ENCODE results near the gene ZNF516. TPM values are rescaled to one million over a fixed set of nuclear protein-coding genes. Genes with fewer than 3 reads are reported as not detected.

Gene ZNF516
- polyA plus RNA-seq, 10 donors, result 31.1 to 52.7 (median 39.9) TPM

GRCh38 chr18:76402026-76402990 is 92.7 kb downstream of the ZNF516 start:
- DNase-seq, result no peak

GRCh38 chr18:76401498-76401897 is 93.5 kb downstream of the ZNF516 start:
- no peak for DNase-seq

DNA sequence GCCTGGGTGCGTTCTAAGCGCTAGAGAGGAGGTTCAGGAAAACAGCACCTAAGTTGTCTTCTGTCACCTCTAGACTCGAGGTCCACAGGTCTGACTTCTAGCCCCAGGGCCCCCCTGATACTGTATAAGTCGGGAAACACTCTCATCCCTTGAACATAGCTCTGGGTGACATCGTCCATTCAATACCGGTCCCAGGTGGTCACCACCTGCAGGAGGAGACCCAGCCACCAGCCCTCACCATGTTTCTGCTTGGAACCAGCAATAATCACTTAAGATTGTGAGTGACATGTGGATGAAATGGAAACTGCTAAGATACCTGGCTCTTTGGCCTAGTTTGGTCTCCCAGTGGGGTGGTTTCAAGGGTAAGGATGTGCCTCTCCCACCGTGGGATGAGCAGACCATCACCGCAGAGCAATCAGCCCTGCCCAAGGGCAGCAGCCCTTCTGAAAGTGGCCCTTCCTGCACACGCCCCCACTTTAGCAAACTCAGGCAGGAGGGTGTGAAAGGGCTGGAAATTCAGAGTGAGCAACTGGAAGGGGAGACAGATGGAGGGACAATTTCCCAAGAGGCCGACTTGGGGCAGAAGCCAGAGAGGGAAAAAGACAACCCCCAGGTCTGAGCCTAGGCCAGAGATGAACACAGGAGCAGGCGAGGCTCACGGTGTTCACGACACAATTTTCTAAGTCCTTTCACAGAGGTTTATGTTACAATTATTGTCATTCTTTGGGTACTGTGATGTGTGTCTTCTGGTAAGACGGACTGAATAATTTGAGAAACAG is 95.2 kb downstream of the ZNF516 start:
- DNase-seq, result no peak

- DNase-seq, result peak; percentile 61 to 88 (median 85)
These were observed 96.0 kb downstream of the ZNF516 start for GRCh38 chr18:76398896-76399612.

DNA sequence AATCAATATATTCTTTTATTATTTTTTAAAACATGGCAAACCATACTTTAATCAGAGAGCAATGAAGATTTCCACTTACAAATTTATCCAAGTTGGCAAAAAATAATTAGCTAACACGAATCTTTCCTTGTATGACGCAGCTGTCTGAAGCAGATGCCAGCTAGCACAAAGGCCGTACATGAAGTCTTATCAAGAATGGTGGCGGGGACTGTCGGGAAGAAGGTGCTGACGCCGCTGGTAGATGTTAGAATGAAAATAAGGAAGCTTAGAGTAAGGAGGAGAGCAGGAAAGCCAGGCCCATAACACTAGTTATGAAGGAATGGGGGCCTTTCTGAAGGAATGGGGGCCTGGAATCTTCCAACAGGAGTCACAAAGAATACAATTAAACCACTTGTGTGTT is 96.7 kb downstream of the ZNF516 start:
- DNase-seq, result no peak

DNA sequence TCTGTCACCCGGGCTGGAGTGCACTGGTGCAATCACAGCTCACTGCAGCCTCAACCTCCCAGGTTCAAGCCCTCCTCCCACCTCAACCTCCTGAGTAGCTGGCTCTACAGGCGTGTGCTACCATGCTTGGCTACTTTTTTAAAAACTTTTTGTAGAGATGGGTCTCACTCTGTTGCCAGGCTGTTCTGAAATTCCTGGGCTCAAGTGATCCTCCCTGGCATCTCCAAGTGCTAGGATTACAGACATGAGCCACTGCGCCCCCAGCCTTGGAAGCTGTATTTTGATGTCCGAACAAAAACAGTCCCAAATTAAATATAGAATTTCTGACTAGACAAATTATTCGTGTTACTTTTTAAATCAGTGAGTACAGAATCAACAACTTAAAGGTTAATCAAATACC is 97.4 kb downstream of the ZNF516 start:
- no peak for DNase-seq

- DNase-seq, result no peak
These were observed 98.2 kb downstream of the ZNF516 start for GRCh38 chr18:76396792-76397191.

GRCh38 chr18:76395609-76396008 is 99.4 kb downstream of the ZNF516 start:
- DNase-seq, result no peak

DNA sequence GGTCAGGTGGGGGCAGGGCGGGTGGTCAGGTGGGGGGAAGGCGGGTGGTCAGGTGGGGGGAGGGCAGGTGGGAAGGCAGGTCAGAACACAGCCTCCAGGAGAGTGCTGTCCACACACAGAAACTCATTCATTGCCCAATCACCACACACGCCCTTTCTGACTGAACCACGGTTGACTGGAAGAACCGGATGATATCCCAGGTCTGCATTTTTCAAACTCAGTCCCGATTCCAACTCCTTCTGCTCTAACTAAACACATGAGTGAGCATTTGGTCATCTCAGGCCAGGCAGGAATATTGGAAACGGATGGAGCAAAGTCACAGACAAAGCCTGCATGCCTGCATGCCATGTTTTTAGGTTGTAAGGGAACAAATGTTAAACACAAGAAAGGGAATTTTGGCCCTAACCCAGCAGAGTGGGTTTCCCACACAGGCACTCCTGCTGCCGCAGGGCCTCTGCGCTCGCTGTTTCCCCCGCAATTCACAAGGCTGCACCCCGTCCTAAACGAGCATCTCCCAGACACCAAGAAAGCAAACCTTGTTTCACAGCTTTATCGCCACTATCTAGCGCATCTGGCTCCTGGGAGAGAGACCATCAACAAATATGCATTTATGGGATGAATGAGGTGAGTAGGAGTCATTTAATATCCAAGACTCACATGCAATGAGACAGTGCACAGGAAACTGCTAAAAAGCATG is 100.1 kb downstream of the ZNF516 start:
- DNase-seq, result peak in 1 of 3 donors; percentile 45

DNA sequence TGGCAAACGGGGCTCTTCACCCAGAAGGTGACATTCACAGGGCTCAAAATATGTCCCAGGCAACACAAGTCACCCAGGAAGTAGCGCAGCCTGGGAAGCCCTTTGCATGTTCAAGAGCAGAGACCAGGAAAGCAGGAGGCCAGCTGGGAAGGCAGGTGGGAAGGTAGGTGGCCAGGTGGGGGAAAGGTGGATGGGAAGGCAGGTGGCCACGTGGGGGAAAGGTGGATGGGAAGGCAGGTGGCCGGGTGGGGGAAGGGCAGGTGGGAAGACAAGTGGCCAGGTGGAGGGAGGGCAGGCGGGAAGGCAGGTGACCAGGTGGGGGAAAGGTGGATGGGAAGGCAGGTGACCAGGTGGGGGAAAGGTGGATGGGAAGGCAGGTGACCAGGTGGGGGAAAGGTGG is 102.7 kb downstream of the ZNF516 start:
- DNase-seq, result no peak

- no peak for DNase-seq
These were observed 103.3 kb downstream of the ZNF516 start for GRCh38 chr18:76391746-76392145.

- DNase-seq, result no peak
These were observed 104.0 kb downstream of the ZNF516 start for GRCh38 chr18:76391038-76391437.

DNA sequence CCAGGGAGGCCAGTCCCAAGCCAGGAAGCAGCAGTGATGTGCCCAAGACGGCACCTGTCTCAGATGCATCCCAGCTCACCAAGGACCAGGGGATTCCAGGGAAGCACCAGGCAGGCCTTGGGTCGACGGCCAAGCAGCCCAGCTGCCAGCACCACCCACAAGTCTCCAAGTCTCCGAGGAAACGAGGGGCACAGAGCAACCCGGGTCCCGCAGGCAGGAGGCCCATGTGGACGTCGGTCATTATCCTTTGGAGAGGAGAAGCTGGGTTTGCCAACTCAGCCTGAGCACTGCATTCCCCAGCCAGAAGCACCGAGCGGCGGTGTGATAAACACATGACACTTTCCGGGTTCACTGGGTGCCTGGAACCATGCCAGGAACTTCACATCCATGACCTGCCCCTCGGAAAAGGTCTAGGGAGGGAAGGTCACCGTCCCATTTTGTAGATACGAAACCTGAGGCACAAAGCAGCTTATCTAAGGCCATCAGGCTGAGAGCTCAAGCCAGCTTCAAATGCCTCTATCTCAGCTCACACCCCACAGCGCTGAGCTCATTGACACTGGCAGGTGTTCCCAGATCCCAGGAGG is 104.5 kb downstream of the ZNF516 start:
- DNase-seq, result no peak

DNA sequence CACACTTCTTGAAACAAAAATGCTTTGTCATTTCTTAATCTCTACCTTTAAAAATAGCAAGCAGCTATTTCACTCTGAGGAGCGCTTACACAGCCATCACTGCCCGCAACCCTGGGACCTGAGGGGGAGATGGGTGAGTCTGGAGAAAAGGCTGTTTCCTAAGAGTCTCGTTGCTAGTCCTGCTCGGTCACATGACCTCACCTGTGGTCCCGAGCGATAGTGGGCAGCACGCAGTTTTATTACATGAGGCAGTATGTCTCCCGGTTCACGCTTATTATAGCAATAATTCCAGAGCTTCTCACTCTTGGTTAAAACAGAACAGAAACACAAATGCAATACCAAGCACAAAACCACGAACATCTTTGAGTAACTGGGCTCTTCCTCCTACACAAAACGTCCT is 105.3 kb downstream of the ZNF516 start:
- DNase-seq, result no peak

- peak in 1 of 3 donors; percentile 51 for DNase-seq
These were observed 106.1 kb downstream of the ZNF516 start for GRCh38 chr18:76388891-76389423.

- DNase-seq, result no peak
These were observed 106.8 kb downstream of the ZNF516 start for GRCh38 chr18:76388261-76388660.

DNA sequence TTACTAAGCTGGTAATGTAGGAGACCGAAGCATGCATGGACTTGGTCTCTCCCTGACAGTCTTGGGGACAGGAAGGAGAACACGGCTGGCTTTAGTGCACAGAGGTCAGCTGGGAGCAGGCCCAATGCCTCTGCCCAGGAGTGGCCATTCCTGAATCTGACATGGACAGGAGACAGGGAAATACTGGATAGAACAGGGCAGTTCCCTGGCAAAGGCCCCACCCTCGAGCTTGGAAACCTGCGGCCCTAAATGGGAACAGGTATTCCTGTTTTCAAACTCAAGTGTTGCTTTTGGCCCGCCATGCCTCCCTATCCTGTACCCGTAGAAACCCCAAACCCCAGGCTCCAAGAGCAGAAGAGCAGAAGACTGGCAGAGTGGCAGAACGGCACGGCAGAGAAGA is 107.4 kb downstream of the ZNF516 start:
- DNase-seq, result no peak

DNA sequence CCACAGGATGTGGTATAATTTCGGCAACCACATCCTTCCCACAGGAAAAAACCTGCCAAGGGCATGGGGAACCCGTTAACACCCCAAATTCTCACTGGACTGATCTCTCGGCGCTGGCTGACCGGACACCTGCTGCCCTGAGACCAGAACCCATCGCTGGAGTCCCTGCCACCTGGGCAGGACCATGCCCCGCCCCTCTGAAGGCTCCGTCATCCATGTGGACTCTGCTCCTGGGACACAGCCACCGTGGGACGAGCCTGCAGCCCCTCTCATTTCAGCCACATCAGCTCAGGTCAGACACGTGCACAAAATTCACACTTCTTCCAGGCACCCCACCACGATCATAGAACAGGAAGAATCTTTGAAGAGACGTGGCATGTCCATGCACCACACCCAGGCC is 108.2 kb downstream of the ZNF516 start:
- DNase-seq, result no peak

- DNase-seq, result no peak
These were observed 109.0 kb downstream of the ZNF516 start for GRCh38 chr18:76386071-76386470.

- no peak for DNase-seq
These were observed 109.4 kb downstream of the ZNF516 start for GRCh38 chr18:76385681-76385975.

Data from muscle of back (tissue), 11 donors.